HEK293 (cell line): Measurements from ENCODE around the gene CELF4.

Source experiments
- CTCF ChIP-seq: fragments of 450-650 bp; formaldehyde crosslinking; IDR thresholded peaks from 2 replicates; pipeline ENCODE4 v1.5.1; 2016; ENCODE audit warnings: missing biosample characterization, missing genetic modification characterization
- YY1 ChIP-seq: fragments of 450-650 bp; formaldehyde crosslinking; IDR thresholded peaks from 2 replicates; pipeline ENCODE4 v1.5.1; 2018; ENCODE audit warnings: missing biosample characterization, missing genetic modification characterization
- ZNF600 ChIP-seq: fragments of 450-650 bp; formaldehyde crosslinking; IDR thresholded peaks from 2 replicates; pipeline ENCODE4 v1.5.1; 2016; ENCODE audit warnings: missing biosample characterization, missing genetic modification characterization

DNA sequence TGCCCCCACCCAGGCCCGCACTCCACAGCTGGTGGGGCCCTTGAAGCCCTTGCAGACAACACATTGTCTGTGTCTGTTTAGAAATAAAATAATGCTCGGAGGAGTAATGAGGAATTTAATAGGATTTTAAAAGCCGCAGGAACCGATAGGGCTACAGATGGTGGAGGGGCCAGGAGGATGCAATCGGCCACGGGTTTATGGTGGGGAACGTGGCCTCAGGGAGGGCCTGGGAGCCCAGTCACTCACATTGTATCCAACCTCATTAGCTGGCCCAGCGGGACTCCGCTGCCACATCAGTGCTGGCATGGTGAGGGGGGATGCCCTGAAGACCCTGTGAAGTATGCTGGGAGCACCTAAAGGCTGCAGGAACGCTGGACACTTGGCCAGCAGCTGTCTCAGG lies 252.0 kb downstream of the CELF4 start:
- TF ChIP-seq CTCF (tag by site-specific recombination) (no peak), YY1 (tag by site-specific recombination) (no peak), ZNF600 (tag by site-specific recombination) (no peak)
